GM12801 (cell line): ENCODE results near the gene YTHDF1.

Source experiments
- TF ChIP-seq, protein P1 (sequence below): IDR thresholded peaks from one replicate; pipeline ENCODE4 v1.5.1; 2011; ENCODE audit warnings: control low read depth; ENCODE audit not compliant: insufficient read length; ENCODE audit errors: extremely low read depth

The YTHDF1 gene

DNA sequence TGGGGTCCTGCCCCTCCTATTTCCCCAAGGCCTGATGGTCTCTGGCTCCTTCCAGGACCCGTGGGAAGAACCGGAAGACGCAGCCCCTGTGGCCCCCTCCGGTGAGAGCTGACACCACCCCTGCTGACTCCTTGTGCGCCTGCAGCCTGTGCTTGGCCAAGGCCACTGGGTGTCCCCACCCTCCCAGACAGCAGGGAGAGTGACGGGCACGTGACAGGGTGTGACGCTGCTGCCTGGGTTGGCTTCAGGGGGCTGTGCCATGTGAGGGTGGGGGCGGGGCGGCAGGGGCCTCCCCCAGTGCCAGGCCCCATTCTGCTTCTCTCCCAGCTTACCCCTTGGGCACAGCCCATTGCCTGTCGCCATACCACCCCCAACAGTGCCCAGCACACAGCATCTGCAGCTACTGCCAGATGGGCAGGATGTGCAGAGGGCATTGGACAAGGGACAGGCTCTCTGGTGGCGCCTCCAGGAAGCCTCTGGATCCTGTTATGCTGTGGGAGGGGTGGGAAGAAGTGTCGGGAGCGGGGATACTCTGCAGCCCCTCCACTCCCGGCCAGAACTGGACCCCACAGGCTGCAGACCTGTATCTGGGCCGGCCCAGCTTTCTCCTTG lies 22.7 kb upstream of the YTHDF1 start:
- TF ChIP-seq, protein P1, sequence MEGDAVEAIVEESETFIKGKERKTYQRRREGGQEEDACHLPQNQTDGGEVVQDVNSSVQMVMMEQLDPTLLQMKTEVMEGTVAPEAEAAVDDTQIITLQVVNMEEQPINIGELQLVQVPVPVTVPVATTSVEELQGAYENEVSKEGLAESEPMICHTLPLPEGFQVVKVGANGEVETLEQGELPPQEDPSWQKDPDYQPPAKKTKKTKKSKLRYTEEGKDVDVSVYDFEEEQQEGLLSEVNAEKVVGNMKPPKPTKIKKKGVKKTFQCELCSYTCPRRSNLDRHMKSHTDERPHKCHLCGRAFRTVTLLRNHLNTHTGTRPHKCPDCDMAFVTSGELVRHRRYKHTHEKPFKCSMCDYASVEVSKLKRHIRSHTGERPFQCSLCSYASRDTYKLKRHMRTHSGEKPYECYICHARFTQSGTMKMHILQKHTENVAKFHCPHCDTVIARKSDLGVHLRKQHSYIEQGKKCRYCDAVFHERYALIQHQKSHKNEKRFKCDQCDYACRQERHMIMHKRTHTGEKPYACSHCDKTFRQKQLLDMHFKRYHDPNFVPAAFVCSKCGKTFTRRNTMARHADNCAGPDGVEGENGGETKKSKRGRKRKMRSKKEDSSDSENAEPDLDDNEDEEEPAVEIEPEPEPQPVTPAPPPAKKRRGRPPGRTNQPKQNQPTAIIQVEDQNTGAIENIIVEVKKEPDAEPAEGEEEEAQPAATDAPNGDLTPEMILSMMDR = no peak

GRCh38 chr20:63238031-63238430 lies 22.1 kb upstream of the YTHDF1 start:
- TF ChIP-seq, protein P1 = no peak

GRCh38 chr20:63236116-63236837 lies 20.3 kb upstream of the YTHDF1 start:
- TF ChIP-seq, protein P1 = no peak

DNA sequence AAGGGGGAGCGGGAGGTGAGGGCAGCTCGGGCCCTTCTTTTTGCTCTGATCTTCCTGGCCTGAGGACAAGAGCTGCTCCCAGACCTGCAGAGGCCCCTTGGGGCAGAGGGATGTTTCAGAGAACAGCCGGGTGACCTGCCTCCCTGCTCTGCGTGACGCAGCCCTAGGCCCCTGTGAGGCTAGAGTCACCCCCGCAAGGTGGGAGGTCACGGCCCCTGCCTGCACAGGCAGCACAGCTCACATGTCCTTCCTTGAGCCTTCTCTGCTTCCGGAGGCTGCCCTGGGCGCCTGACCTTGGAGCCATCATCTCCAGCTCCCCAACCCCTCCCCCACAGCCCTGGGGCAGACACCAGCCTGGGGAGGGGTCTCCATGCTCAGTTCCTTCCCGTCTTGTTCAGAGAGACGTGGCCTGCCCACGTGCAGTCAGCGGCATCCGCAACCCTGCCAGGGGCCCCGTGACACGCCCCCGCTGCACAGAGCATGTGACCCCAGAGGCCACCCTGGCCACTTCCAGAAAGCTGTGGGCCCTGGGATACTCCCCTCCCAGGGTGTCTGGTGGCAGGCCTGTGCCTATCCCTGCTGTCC lies 19.6 kb upstream of the YTHDF1 start, which contains the start of gene BIRC7:
Gene BIRC7 (plus strand): TSS at position 507 of the 585 bp plus-strand sequence. CDS start 192 bp downstream, outside the sequence.
- TF ChIP-seq, protein P1 = no peak

DNA sequence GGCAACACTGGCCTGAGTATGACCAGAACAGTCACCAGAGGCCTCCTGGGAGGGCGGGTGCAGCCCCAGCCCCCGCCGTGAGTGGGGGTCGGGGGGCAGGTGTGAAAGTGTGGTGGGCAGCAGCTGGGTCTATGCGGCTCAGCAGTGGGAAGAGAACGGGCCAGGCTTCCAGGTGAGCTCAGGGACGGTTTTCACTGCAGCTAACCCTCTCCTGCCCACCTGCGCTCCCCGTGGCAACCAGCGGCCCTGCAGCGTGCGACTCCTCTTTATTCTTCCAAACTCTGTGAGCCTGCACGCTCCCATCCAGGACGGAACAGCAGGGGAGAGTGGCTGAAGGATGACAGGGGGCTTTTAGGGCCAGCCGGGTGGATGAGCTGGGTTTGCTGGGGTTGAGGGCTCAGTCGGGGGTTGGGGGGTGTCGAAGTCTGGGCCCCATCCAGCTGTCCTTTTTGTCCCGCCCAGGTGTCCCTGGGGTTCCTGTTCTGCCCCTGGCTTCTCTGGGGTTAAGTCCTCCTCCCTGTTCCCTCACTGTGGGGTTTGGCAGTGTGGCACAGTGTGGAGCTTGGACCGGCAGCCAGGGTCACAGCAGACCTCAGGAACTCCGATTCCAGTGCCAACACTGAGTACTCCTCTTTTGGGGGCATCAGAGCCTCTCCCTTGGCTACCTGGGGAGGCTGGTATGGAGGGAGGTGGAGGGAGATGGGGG lies 18.9 kb upstream of the YTHDF1 start:
- TF ChIP-seq, protein P1 = no peak

- TF ChIP-seq, protein P1 = no peak
Observed at GRCh38 chr20:63233924-63234323, 18.0 kb upstream of the YTHDF1 start.

DNA sequence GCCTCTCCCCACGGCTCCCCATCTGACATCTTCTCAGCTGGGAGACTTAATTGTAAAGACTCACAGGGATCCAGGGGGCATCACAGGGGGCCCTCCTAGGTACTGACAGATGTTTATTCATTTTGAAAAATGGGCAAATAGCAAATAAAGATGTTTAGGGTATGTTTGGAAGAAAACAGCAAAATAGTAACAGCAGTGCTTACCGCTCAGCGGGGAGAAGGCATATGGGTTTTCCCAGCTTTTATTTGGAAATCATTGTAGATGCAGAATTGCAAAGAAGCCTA lies 17.1 kb upstream of the YTHDF1 start:
- TF ChIP-seq, protein P1 = no peak
